Testis (tissue), 3 donors: ENCODE data around the gene ARHGDIB. TPM values are rescaled to one million over a fixed set of nuclear protein-coding genes. Genes with fewer than 3 reads are reported as not detected.

Experiments used
- DNase-seq: peaks from one replicate; pipeline ENCODE4 v3.0.0-alpha.2; 2019
- H3K27ac ChIP-seq, 2 donors: fragments of 200-600 bp; sonication (generic); one replicate each; pipeline ENCODE4 v1.5.1; 2019
- H3K27me3 ChIP-seq: fragments of 200-600 bp; sonication (generic); one replicate; pipeline ENCODE4 v1.5.1; 2019
- H3K36me3 ChIP-seq: fragments of 200-600 bp; sonication (generic); one replicate; pipeline ENCODE4 v1.5.1; 2017; ENCODE audit warnings: low read depth; ENCODE audit errors: missing control alignments
- H3K4me1 ChIP-seq: fragments of 200-600 bp; sonication (generic); one replicate; pipeline ENCODE4 v1.5.1; 2019
- H3K4me3 ChIP-seq, 2 donors: fragments of 200-600 bp; sonication (generic); one replicate each; pipeline ENCODE4 v1.5.1; 2017 to 2019
- H3K9me3 ChIP-seq: fragments of 200-600 bp; sonication (generic); one replicate; pipeline ENCODE4 v1.5.1; 2017
- POLR2A ChIP-seq: fragments of 450-650 bp; IDR thresholded peaks from one replicate; pipeline ENCODE4 v1.6.1; 2017; ENCODE audit warnings: antibody characterized with exemption, mild to moderate bottlenecking, moderate library complexity
- WGBS, 2 donors: methylation state at CpG; one replicate each; pipeline ENCODE4 v1.1.5; 2018; 5-methylcytosine and 5-hydroxymethylcytosine counted together
- intact Hi-C: fragments of 100-400 bp; cut with DNase I; formaldehyde crosslinking; loops from one replicate; pipeline ENCODE4 v1.15.1; 2023; ENCODE audit warnings: low total_unique reads
- polyA plus RNA-seq: library from polyadenylated mRNA; stranded (reverse); fragments of 350-450 nt; fragmentation: Illumina TruSeq; extraction: RNeasy Lipid Tissue Mini Kit (QIAGEN cat#74804); gene quantifications from one replicate; pipeline ENCODE4 v1.2.3, GENCODE V29; 2014; ENCODE audit warnings: low read depth, low replicate concordance; ENCODE audit not compliant: insufficient read depth
- total RNA-seq, 2 donors: library from RNA; depleted of rRNA; stranded (reverse); fragments of >200 nt; gene quantifications; one replicate each; pipeline ENCODE4 v1.2.3, GENCODE V29; 2016
- TF ChIP-seq, protein P1 (sequence below), 3 experiments: fragments of 450-650 bp in 2 of 3; fragments of 200-600 bp in 1 of 3; sonication (generic) in 1 of 3; IDR thresholded peaks; one replicate each; pipeline ENCODE4 v1.5.1; 2016 to 2019; ENCODE audit warnings: antibody characterized with exemption in 3 of 3, mild to moderate bottlenecking in 2 of 3, moderate library complexity in 1 of 3

The ARHGDIB gene
- total and polyA plus RNA-seq, 3 donors from 2014 or later = 20.2 to 66.3 (median 28.4) TPM

DNA sequence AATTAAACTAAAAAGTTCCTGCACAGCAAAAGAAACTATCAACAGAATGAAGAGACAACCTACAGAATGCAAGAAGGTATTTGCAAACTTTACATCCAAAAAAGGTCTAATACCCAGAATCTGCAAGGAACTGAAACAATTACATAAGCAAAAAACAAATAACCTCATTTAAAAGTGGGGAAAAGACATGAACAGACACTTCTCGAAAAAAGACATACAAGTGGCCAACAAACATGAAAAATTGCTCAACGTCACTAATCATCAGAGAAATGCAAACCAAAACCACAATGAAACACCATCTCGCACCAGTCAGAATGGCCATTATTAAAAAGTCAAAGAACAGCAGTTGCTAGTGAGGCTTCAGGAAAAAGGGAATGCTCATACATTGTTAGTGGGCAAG is 26.6 kb upstream of the ARHGDIB start:
- intact Hi-C loops = no loop called here
- WGBS, 2 donors = 80 to 90% methylated on average over 3 of the region's 3 CpGs

DNA sequence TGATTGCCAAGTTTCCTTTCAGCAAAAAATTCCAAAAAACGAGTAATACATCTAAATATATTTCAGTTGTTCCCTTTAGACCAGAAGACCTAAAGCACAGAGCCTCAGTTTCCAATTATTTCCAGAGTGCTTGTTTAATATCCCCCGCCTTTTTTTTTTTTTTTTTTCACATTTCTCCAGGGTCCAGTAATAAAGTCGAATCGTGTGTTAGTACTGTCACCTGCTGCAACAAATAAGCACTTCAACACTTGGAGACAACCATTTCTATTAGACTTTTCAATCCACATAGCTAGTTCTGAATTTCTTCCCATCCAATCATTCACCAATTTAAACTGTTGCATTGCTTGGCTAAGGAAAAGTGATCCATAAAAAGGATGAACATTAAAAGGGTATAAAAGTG is 25.0 kb upstream of the ARHGDIB start:
- H3K36me3 ChIP-seq = no peaks in the 10 kb centered on the region
- H3K27ac ChIP-seq = no peak overlapping the region
- no peak for TF ChIP-seq POLR2A
- TF ChIP-seq, protein P1, sequence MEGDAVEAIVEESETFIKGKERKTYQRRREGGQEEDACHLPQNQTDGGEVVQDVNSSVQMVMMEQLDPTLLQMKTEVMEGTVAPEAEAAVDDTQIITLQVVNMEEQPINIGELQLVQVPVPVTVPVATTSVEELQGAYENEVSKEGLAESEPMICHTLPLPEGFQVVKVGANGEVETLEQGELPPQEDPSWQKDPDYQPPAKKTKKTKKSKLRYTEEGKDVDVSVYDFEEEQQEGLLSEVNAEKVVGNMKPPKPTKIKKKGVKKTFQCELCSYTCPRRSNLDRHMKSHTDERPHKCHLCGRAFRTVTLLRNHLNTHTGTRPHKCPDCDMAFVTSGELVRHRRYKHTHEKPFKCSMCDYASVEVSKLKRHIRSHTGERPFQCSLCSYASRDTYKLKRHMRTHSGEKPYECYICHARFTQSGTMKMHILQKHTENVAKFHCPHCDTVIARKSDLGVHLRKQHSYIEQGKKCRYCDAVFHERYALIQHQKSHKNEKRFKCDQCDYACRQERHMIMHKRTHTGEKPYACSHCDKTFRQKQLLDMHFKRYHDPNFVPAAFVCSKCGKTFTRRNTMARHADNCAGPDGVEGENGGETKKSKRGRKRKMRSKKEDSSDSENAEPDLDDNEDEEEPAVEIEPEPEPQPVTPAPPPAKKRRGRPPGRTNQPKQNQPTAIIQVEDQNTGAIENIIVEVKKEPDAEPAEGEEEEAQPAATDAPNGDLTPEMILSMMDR (IDR thresholded peaks at IDR 0.05) = no peak
- no peaks in the 10 kb centered on the region for H3K4me1 ChIP-seq
- intact Hi-C loops = no loop called here
- no peak for DNase-seq
- no peak overlapping the region for H3K4me3 ChIP-seq
- no peaks in the 10 kb centered on the region for H3K27me3 ChIP-seq
- WGBS, 2 donors = 65 to 70% methylated on average over 4 of the region's 4 CpGs
- no peaks in the 10 kb centered on the region for H3K9me3 ChIP-seq

More for the DNA sequence above, 26.6 kb upstream of the ARHGDIB start:
- no peak overlapping the region for H3K27ac ChIP-seq
- DNase-seq = no peak
- no peaks in the 10 kb centered on the region for H3K36me3 ChIP-seq
- H3K9me3 ChIP-seq = no peaks in the 10 kb centered on the region
- no peak overlapping the region for H3K4me3 ChIP-seq
- TF ChIP-seq, protein P1 (IDR thresholded peaks at IDR 0.05) = no peak
- TF ChIP-seq POLR2A = no peak
- no peaks in the 10 kb centered on the region for H3K27me3 ChIP-seq
- H3K4me1 ChIP-seq = no peaks in the 10 kb centered on the region

DNA sequence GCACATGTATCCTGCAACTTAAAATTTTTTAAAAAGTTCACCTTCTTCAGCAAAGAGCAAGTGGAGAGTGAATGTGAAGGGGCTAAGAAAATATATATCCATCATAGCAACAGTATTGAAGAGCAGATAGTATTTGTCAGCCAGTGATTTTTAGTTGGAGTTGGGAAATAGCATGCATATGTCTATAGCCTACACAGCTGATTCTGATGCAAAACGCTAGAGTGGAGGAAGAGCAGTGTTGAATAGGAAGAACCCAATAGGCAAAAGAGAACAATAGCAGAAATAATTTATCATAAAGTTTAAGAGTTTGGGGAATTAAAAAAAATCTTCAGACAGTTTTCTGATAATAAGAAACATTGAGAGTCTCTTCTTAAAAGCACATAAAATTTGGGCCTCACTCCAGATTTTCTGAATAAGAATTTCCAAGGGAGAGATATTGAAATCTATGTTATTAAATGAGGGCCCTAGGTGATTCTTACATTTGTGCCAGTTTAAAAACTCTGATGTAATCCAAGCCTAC is 23.4 kb upstream of the ARHGDIB start:
- no peak for DNase-seq
- H3K27me3 ChIP-seq = no peaks in the 10 kb centered on the region
- no peaks in the 10 kb centered on the region for H3K36me3 ChIP-seq
- no peak overlapping the region for H3K4me3 ChIP-seq
- 41 to 42% methylated on average over 1 of the region's 1 CpG for WGBS, 2 donors
- H3K9me3 ChIP-seq = no peaks in the 10 kb centered on the region
- no peaks in the 10 kb centered on the region for H3K4me1 ChIP-seq
- intact Hi-C loops = no loop called here
- H3K27ac ChIP-seq = no peak overlapping the region
- TF ChIP-seq POLR2A = no peak
- TF ChIP-seq, protein P1 (IDR thresholded peaks at IDR 0.05) = no peak

DNA sequence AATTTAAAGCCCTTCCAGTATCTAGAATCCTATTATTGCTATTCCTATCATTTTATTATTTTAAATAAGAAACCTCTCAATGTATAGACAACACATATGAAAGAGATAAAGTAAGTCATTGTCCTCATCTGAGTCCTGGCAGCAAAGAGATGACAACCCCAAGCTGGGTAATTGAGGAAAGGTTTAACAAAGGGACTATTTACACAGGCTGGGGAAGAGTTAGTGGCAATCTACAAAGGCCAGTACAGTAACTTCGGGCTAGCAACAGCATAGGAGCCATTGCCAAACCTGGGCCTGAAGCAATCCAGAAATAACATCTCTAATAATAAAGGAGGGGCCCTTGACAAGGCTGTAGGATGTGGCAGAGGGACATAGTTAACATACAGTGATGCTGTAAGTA is 22.6 kb upstream of the ARHGDIB start:
- H3K27me3 ChIP-seq = no peaks in the 10 kb centered on the region
- H3K36me3 ChIP-seq = no peaks in the 10 kb centered on the region
- no peak overlapping the region for H3K27ac ChIP-seq
- no peak for DNase-seq
- intact Hi-C loops = no loop called here
- WGBS, 2 donors = 65 to 75% methylated on average over 1 of the region's 1 CpG
- TF ChIP-seq POLR2A = no peak
- TF ChIP-seq, protein P1 (IDR thresholded peaks at IDR 0.05) = no peak
- no peak overlapping the region for H3K4me3 ChIP-seq
- no peaks in the 10 kb centered on the region for H3K9me3 ChIP-seq
- no peaks in the 10 kb centered on the region for H3K4me1 ChIP-seq

DNA sequence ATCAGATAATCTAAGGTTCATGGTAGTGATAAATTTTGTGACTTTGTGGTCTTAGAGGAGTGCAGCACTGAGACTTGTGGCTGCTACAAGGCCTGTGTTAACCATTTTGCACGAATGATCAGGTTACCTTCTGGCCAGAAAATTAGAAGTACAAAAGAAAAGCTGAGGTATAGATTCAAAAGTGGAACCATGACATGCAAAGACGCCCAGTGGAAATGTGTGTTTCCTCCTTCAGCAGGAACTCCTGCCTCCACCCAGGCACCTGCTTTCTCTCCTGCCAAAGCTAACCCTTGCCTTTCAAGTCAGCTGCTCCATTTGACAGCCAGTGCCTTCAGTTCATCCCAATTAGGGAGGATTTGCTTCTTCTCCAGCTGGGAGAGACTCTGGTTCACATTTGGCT is 21.6 kb upstream of the ARHGDIB start:
- Histone ChIP-seq H3K4me3 (no peak overlapping the region), H3K27me3 (no peaks in the 10 kb centered on the region), H3K4me1 (no peaks in the 10 kb centered on the region), H3K9me3 (no peaks in the 10 kb centered on the region), H3K36me3 (no peaks in the 10 kb centered on the region), H3K27ac (no peak overlapping the region)
- DNase-seq = no peak
- TF ChIP-seq, protein P1 (IDR thresholded peaks at IDR 0.05) = no peak
- TF ChIP-seq POLR2A = no peak
- WGBS, 2 donors = 78 to 84% methylated on average over 2 of the region's 2 CpGs
- intact Hi-C loops = no loop called here
